ENCODE data around the gene RAPGEF1.
"Not testable (repeated sequence)": the region's sequence is repeated elsewhere in the genome, so short reads cannot be mapped to it uniquely, and the experiment has no call there.

Gene RAPGEF1

GRCh38 chr9:131728546-131728910 lies 11.3 kb downstream of the RAPGEF1 start:
- DNase-seq, result no peak

GRCh38 chr9:131727795-131728545 lies 11.9 kb downstream of the RAPGEF1 start:
- peak; percentile 83 for DNase-seq

- DNase-seq, result no peak
Measured at GRCh38 chr9:131727184-131727759, 12.6 kb downstream of the RAPGEF1 start.

- no peak for DNase-seq
Measured at GRCh38 chr9:131724683-131725082, 15.2 kb downstream of the RAPGEF1 start.

GRCh38 chr9:131723632-131724031 lies 16.2 kb downstream of the RAPGEF1 start:
- DNase-seq, result no peak

- no peak for DNase-seq
Measured at GRCh38 chr9:131722255-131722654, 17.6 kb downstream of the RAPGEF1 start.

GRCh38 chr9:131721076-131721475 lies 18.8 kb downstream of the RAPGEF1 start:
- no peak for DNase-seq

- DNase-seq, result peak; percentile 60
Measured at GRCh38 chr9:131720330-131720729, 19.5 kb downstream of the RAPGEF1 start.

- DNase-seq, result no peak
Measured at GRCh38 chr9:131719262-131719908, 20.5 kb downstream of the RAPGEF1 start.

- DNase-seq, result no peak
Measured at GRCh38 chr9:131717719-131718460, 22.0 kb downstream of the RAPGEF1 start.

GRCh38 chr9:131715906-131716305 lies 24.0 kb downstream of the RAPGEF1 start:
- DNase-seq, result no peak

- no peak for DNase-seq
Measured at GRCh38 chr9:131714821-131715220, 25.1 kb downstream of the RAPGEF1 start.

- DNase-seq, result no peak
Measured at GRCh38 chr9:131714161-131714646, 25.7 kb downstream of the RAPGEF1 start.

GRCh38 chr9:131713016-131713415 lies 26.9 kb downstream of the RAPGEF1 start:
- no peak for DNase-seq

GRCh38 chr9:131712151-131712716 lies 27.6 kb downstream of the RAPGEF1 start:
- no peak for DNase-seq

GRCh38 chr9:131709771-131710431 lies 30.0 kb downstream of the RAPGEF1 start:
- DNase-seq, result peak; percentile 77

- not testable (repeated sequence) for DNase-seq
Measured at GRCh38 chr9:131709010-131709770, 30.7 kb downstream of the RAPGEF1 start.

GRCh38 chr9:131708226-131709002 lies 31.5 kb downstream of the RAPGEF1 start:
- DNase-seq, result peak; percentile 23

- DNase-seq, result peak; percentile 30
Measured at GRCh38 chr9:131707733-131708157, 32.1 kb downstream of the RAPGEF1 start.

- no peak for DNase-seq
Measured at GRCh38 chr9:131707050-131707449, 32.8 kb downstream of the RAPGEF1 start.

GRCh38 chr9:131706608-131706970 lies 33.3 kb downstream of the RAPGEF1 start:
- no peak for DNase-seq

All from activated CD4-positive, alpha-beta T cell treated with anti-CD3 and anti-CD28 coated beads, Interleukin-2, amount 50 U/mL, for 16 hours (primary cell).